GM21619 (cell line): ENCODE measurements around the gene DNMT3B.
"Not testable (repeated sequence)": the region's sequence is repeated elsewhere in the genome, so short reads cannot be mapped to it uniquely, and the experiment has no call there.

Source experiments
- ATAC-seq: cut with Tn5 transposase; IDR thresholded peaks from one replicate; pipeline ENCODE4 v1.9.1; 2021; ENCODE audit not compliant: unreplicated experiment

DNMT3B gene

DNA sequence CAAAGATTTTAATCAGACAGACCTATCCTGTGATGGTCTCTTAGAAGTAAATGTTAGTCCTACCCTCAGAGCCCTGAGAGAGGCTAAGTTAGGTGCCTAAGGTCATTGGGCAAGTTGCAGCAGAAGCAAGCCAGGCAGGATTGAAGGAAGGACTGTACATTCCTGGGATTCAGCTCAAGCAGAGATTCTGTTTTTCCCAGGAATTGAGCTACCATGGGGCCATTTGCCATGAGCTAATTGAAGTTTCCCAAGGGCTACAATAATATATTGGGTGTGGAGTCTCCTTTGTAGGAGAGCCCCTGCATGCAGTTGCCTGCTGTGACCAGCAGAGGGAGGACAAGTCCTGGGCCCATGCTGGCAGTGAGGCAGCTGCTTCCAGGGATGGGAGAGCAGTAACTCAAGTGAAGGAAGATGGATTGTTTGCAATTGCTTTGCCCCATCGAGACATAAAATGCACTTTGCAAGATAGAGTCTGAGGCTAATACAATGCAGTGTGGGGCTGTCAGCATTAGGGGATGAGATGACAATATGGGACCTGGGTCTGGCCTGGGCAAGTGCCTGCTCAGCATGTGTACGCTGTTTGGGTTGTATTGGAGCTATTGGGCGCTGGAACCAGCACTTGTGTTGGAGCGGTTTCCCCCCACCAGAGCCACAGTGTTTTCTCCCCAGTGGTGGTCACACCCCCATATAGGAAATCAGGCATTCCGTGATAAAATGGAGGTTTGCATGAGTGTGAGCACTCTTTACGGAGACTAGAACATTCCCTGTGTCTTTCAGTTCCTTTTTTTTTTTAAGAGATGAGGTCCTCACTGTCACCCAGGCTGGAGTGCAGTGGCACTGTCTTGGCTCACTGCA, 27.9 kb downstream of the DNMT3B start:
- no peak for ATAC-seq

DNA sequence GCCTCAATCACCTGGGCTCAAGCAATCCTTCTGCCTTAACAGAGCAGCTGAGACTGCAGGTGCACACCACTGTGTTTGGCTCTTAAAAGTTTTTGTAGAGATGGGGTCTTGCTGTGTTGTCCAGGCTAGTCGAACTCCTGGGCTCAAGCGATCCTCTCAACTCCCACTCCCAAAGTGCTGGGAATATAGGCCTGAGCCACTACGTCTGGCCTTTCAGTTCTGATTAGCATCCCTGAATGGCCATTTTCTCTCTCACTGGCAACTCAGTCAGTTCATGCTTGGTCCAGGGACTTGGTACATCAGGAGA, 28.5 kb downstream of the DNMT3B start:
- ATAC-seq = no peak

DNA sequence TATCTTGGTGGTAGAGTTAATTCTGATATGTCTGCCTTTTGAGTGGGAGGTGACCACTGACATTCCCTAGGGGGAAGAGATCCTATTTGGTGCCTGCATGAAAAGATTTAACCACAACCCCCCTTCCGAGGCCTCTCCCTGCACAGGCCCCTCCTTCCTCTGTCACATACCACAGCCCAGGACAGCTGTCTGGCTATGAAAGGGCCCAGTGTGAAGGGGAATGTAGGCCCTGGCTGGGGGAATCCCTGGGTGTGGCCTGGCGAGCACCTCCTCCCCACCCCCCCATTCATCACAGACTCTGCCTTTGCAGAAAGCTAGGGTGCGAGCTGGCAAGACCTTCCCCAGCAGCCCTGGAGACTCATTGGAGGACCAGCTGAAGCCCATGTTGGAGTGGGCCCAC, 30.1 kb downstream of the DNMT3B start:
- peak; percentile 57 for ATAC-seq

DNA sequence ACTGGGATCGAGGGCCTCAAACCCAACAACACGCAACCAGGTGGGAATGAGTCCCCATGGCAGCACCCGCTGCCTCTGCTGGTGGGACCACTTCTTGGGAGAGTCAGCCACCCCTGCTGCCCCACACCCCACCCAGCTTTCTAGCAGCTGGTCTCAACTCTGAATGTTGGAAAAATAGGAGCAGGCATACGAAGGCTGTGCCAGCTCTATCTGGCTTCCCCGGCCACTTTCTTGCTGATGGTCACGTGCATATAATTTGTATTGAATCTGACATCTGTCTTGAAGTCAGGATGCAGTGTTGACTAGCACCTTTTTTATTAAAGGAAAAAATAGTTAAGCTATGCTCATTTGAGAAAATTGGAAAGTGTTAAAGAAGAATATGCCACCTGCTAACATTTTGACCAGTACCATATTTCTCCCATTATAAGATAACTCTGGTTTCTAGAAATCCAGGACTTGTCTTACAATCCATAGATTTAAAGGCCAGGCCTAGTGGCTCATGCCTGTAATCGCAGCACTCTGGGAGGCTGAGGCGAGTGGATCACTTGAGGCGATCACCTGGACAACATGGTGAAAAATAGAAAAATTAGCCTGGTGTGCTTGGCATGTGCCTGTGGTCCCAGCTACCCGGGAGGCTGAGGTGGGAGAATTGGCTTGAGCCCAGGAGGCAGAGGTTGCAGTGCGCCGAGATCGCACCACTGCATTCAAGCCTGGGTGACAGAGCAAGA, 30.7 kb downstream of the DNMT3B start:
- ATAC-seq = no peak

DNA sequence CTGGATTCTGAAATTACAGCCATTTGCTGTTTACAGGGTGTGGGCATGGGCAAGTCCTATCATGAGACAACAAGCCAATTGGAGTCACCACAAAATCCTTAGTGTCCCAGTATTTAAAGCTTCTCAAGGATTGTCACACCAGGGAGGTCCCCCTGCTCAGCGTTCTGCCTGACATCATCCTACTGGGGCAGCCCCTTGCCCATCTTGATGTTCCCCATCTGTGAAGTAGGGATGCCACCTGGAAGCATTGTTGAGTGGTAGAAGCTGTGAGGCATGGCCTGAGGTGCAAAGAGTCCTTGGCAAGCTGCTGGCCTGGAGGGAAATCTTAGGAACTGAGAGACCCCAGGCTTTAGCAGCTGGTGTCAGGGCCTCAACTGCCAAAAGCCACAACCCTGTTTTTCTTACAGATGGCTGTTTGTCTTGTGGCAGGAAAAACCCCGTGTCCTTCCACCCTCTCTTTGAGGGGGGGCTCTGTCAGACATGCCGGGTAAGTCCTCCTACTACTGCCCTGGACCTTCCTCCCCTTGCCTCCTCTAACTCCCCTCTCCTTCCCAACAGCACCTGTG, 34.3 kb downstream of the DNMT3B start:
- no peak for ATAC-seq

DNA sequence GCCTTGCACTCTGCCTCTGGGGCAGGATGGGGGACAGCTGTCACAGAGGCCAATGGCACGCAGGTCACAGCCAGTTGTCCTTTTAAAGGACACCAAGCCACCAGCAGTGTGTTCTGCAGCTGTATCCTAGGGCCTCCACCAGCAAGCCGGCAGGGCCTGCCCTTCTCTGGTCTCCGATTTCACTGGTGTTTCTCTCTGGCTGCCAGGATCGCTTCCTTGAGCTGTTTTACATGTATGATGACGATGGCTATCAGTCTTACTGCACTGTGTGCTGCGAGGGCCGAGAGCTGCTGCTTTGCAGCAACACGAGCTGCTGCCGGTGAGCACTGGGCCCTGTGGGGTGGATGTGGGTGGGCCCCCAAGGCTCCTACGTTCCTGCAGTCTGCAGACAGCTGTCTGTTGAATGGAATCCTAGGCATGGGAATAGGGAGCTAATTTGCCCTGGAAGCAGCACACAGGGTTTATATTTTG, 34.8 kb downstream of the DNMT3B start:
- no peak for ATAC-seq

DNA sequence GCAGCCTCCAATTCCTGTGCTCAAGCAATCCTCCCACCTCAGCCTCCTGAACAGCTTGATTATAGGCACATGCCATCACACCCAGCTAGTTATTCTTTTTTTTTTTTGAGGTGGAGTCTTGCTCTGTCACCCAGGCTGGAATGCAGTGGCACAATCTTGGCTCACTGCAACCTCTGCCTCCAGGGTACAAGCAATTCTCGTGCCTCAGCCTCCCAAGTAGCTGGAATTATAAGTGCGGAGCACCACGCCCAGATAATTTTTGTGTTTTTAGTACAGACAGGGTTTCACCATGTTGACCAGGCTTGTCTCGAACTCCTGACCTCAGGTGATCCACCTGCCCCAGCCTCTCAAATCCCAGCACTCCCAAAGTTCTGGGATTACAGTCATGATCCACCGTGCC, 35.4 kb downstream of the DNMT3B start:
- ATAC-seq = not testable (repeated sequence)

DNA sequence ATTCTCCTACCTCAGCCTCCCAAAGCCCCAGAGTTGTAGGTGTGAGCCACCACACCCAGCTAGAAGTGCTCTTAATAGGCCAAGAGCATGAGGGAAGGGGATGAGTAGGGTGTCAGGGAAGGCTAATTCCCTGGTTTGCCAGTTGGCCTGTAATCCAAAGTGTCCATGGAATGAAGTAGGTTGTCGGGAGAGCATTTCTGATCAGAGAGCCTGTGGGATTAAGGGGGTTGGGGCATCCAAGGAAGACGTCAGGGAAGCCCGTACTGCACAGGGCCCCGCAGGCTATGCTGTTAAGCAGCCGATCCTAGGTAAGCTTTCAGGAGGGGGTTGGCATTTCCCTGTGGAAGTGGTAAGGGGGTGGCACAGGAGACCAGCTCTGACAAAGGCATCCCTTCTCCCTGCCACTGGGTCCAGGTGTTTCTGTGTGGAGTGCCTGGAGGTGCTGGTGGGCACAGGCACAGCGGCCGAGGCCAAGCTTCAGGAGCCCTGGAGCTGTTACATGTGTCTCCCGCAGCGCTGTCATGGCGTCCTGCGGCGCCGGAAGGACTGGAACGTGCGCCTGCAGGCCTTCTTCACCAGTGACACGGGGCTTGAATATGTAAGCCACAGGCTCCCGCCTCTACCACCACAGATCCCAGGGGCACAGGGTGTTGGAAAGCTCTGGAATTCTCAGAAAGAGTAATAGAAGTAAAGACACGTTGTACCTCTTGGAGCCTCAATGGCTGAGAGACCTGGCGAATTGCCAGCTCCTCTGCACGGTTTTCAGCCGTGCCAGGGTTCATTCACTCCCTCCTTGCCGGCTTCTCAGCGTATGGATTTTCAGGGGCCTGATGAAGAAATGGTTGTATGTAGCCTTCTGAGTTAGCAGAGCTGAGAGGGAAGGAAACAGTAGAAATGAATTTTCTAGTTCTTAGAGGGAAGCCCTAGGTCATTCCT, 36.1 kb downstream of the DNMT3B start:
- ATAC-seq = no peak

DNA sequence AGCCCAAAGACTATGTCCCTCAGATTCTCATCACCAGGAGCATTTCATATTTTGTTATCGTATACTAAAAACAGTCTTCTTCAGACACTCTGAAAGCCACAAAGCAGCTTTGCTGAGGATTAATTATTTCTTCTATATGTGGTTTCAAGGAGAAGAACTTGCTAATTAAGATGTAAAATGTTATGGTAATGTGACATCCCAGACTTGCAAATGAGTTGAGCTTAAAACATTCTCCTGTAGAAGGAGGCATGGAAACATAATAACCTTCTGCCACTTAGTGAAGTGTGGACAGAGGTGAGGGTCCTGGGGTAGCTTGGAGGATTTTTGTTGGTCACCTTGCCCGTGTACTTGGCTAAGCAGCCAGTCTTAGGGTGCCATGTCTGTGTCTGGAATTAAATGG, 40.9 kb downstream of the DNMT3B start:
- no peak for ATAC-seq

DNA sequence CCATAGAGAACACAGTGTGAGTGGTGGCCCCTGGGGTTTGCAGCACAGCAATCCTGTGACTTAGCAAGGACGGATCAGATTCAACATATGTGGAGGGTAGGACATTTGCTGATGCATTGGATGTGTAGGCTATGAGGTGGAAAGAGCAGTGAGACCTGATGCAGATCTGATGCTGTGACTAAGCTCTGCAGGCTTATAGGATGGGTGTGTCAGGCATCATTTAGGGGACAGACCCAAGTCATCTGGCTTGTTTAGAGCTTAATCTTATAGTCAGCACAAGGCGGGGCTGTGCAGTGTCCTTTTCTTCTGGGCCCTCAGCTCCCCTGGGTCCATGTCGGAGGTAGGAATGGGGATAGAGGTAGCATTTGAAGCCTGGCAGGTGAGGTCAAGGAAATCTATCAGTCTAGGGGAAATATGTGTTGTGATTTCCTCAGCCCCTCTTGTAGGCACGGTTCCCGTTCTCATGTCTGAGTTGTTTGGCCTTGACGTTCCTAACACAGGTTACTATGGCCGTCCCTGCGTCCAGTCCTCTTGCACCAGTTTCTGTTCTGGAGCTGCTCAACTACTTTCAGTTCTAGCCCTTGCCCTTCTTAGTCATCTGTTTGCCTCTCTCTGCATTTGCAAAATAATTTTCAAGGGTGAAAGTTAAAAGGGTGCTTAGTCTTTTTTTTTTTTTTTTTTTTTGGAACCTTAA, 42.0 kb downstream of the DNMT3B start:
- ATAC-seq = no peak

DNA sequence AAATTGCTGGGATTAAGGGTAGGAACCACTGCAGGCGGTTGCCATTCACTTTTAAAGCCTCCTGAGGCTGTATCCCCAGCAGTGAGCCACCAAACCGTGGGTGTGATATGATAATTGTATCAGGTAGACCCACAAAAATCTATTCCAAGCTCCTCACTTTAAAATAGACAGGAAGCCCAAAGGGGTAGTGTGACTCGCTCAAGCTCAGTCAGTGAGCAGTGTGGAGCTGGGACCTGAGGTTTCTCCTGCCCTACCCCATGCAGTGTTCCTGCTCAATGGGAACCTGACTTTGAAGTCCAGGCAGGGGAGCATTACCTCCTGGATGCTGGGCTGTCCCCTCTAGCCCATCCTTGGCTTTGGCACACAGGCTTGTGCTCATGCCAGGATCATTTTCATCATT, 42.6 kb downstream of the DNMT3B start:
- ATAC-seq = no peak

DNA sequence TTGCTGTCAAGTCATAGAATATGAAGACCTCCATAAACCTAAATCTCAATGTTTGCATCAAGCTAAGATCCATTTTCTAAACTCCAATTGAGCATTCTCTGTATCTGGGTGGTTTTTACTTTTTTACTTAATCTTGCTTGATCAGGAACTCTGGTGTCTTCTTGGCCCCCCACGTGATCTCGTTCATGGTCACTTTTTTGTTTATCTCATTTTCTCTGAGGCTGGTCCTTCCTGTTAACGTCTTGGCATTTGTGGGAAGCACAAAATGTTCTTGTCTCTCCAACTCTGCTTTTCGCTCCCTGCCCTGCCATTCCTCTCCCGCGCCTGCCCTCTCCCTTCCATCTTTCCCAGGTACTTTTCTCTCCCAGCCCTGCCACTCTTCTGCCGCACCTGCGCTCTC, 43.5 kb downstream of the DNMT3B start:
- ATAC-seq = no peak

DNA sequence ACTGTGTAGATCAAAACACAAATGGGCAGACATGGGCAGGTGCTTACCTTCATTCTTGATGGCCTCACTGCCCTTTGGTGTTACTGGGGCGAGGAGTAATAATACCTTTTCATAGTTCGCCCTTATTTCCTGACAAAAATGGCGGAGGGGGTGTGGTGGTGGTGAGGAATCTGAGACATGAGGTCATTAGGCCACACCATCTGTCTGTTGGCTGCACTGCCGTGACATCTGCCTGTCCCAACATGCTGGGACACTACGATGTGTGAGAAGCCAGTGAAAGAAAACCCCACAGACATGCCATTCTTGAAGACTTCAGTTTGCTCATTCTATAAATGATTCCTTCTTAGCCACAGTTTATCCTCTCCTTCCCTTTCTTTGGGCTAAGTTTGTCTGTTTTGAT, 44.2 kb downstream of the DNMT3B start:
- no peak for ATAC-seq

DNA sequence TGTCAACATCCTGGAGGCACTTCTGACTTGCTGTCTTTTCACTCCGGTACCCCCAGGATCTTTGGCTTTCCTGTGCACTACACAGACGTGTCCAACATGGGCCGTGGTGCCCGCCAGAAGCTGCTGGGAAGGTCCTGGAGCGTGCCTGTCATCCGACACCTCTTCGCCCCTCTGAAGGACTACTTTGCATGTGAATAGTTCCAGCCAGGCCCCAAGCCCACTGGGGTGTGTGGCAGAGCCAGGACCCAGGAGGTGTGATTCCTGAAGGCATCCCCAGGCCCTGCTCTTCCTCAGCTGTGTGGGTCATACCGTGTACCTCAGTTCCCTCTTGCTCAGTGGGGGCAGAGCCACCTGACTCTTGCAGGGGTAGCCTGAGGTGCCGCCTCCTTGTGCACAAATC, 45.5 kb downstream of the DNMT3B start:
- no peak for ATAC-seq

DNA sequence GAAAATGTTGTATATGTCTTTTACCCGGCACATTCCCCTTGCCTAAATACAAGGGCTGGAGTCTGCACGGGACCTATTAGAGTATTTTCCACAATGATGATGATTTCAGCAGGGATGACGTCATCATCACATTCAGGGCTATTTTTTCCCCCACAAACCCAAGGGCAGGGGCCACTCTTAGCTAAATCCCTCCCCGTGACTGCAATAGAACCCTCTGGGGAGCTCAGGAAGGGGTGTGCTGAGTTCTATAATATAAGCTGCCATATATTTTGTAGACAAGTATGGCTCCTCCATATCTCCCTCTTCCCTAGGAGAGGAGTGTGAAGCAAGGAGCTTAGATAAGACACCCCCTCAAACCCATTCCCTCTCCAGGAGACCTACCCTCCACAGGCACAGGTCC, 46.3 kb downstream of the DNMT3B start:
- no peak for ATAC-seq

DNA sequence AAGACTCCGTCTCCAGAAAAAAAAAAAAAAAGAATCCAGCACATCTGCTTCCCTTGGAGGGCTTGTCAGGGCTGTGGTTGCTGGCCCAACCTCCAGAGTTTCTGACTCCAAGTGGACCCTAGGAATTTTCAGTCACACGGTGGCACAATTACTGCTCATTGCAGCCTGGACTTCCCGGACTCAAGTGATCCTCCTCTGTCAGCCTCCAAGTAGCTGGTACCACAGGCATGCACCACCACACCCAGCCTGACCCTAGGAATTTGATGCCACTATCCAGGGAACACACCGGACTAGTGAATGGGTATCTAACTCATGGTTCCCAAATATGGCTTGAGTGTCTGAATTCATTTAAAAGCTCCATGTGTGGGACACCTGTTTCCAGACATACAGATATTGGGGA, 47.7 kb downstream of the DNMT3B start:
- no peak for ATAC-seq

DNA sequence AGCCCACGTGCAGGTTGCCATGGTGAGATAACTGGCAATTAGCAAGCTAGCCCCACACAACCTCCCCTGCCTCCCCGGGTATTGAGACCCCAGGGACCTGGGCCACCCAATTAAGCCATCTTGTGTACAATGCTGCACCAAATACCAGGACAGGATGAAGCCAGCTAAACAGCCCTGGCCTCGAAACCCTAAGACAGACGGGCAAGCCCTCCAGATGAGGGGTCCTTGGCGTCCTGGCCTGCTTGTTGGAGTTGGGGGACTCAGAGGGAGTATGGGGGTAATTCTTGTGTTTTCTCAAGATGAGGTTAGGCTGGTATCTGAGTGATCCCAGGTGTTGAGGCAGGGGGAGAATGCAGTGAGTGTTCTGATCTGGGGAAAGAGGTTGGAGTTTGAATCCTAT, 48.8 kb downstream of the DNMT3B start:
- no peak for ATAC-seq

DNA sequence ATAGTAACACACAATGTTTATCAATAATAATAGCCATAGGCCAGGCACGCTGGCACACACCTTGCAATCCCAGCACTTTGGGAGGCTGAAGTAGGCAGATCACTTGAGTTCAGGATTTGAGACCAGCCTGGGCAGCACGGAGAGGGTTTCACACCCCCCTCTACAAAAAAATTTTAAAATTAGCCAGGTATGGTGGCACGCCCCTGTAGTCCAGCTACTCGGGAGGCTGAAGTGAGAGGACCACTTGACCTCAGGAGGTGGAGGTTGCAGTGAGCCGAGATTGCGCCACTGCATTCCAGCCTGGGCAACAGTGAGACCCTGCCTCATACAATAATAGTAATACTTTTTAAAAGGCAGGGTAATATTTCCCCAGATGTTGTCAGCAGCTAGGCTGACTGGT, 49.7 kb downstream of the DNMT3B start:
- no peak for ATAC-seq

DNA sequence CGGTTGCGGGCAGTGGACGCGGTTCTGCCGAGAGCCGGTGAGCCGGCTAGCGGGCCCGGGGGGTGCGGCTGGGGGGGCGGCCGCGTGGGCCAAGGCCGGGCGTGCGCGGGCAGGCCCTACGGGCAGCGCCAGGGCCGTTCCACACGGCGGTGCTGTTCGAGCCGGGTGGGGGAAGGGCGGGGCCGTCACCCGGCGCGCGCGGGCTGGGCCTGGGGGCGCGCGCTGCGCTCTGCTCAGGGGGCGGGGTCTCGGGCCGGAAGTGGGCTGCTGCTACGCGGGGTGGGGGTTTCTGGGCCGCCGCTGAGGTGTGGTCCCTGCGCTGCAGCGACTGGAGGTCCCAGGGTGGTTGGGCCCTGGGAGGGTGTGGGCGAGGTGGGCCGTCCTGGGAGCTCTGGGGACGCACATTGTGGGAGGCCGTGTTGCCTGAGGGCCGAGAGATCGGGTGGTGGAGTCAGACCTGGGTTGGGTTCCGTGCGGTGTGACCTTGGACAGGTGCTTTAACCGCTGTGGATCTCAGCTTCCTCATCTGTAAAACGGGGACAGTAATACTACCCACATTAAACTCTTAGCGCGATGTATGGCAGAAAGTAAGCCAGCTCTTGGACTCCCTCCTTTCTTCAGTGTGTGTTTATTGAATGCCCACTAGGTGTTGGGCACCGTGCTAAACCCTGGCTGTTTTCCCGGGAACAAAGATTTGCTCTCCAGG, 58.0 kb downstream of the DNMT3B start:
- peak; percentile 53 for ATAC-seq
